Effector CD8-positive, alpha-beta T cell (primary cell): ENCODE data around the gene DOCK3.
"Not testable (repeated sequence)": the region's sequence is repeated elsewhere in the genome, so short reads cannot be mapped to it uniquely, and the experiment has no call there.

Experiments used
- DNase-seq: peaks from one replicate; lab custom pipeline; 2025; lab: John Stamatoyannopoulos, UW

Gene DOCK3

GRCh38 chr3:51387281-51387680 is 712.6 kb downstream of the DOCK3 start:
- DNase-seq: not testable (repeated sequence)

GRCh38 chr3:51388286-51389029 is 713.7 kb downstream of the DOCK3 start:
- DNase-seq: no peak

- peak; percentile 24 for DNase-seq
Measured at GRCh38 chr3:51389423-51390183, 714.9 kb downstream of the DOCK3 start.

- DNase-seq: no peak
Measured at GRCh38 chr3:51390246-51391074, 715.7 kb downstream of the DOCK3 start.

- DNase-seq: peak; percentile 93
Measured at GRCh38 chr3:51391075-51391565, 716.4 kb downstream of the DOCK3 start, which contains the start of gene RBM15B. Gene RBM15B, plus strand, starts transcription at chr3:51391285. Its CDS starts 115 bp downstream, at chr3:51391400.

GRCh38 chr3:51391566-51392354 is 717.0 kb downstream of the DOCK3 start:
- DNase-seq: no peak

- no peak for DNase-seq
Measured at GRCh38 chr3:51392355-51393133, 717.8 kb downstream of the DOCK3 start.

- no peak for DNase-seq
Measured at GRCh38 chr3:51393134-51393495, 718.4 kb downstream of the DOCK3 start.

- no peak for DNase-seq
Measured at GRCh38 chr3:51393564-51393963, 718.8 kb downstream of the DOCK3 start.

GRCh38 chr3:51394541-51394940 is 719.8 kb downstream of the DOCK3 start:
- no peak for DNase-seq

- DNase-seq: no peak
Measured at GRCh38 chr3:51395493-51396213, 720.9 kb downstream of the DOCK3 start.

GRCh38 chr3:51396401-51396800 is 721.7 kb downstream of the DOCK3 start:
- no peak for DNase-seq

- DNase-seq: no peak
Measured at GRCh38 chr3:51397392-51397791, 722.7 kb downstream of the DOCK3 start.

- no peak for DNase-seq
Measured at GRCh38 chr3:51398595-51399310, 724.0 kb downstream of the DOCK3 start.

- DNase-seq: no peak
Measured at GRCh38 chr3:51400166-51400565, 725.4 kb downstream of the DOCK3 start.

- no peak for DNase-seq
Measured at GRCh38 chr3:51401735-51402134, 727.0 kb downstream of the DOCK3 start.

GRCh38 chr3:51403675-51404074 is 728.9 kb downstream of the DOCK3 start:
- no peak for DNase-seq

GRCh38 chr3:51408021-51408420 is 733.3 kb downstream of the DOCK3 start:
- no peak for DNase-seq

GRCh38 chr3:51408813-51409212 is 734.1 kb downstream of the DOCK3 start:
- DNase-seq: no peak
